ENCODE results near the gene ALDH3A2. TPM values are rescaled to one million over a fixed set of nuclear protein-coding genes. Genes with fewer than 3 reads are reported as not detected.

Gene ALDH3A2
- total and polyA plus RNA-seq, 8 donors, result 26.8 to 236 (median 106) TPM

DNA sequence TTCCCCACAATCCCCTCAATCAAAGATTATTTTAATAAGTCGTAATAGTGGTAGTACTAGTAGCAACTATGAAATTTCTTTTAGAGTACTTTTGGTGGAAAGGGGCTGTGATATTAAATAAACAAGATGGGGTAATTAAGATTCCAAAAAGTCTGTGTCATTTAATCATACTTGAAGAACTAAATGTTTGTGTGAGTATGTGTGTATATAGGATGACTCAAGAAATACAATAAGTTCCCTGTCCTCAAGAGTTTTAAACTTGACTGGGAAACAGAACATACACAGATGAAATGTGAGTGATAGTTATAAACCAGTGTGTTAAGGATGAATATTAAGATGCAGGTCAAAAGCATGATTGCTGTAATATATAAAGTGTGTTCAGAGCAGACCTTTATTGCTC is 2.3 kb downstream of the ALDH3A2 start:
- DNase-seq, result no peak
- H3K4me1 ChIP-seq, result peaks cover 49 to 64% (median 62%) of the 10 kb centered on the region in 4 donors
- TF ChIP-seq POLR2AphosphoS5 (IDR thresholded peaks at IDR 0.05) (no peak), EP300 (IDR thresholded peaks at IDR 0.05) (no peak), POLR2A (IDR thresholded peaks at IDR 0.05) (no peak)
- intact Hi-C loops (cut with DNase I; ENCODE audit: low total_unique reads), result loop anchor here (10.0 kb wide), 1 partner anchor 104 kb away; no protein-coding TSS in a partner anchor
- H3K4me3 ChIP-seq, result peak overlapping the region in 2 of 4 donors; percentile 75 to 79
- 62 to 77% (median 76%) methylated on average over 1 of the region's 1 CpG for WGBS, 5 donors
- H3K27ac ChIP-seq, result peak overlapping the region in 3 of 5 donors; percentile 39 to 91 (median 46)
- no peaks in the 10 kb centered on the region for H3K27me3 ChIP-seq
- no peaks in the 10 kb centered on the region for H3K9me3 ChIP-seq
- peaks cover 20 to 35% (median 29%) of the 10 kb centered on the region in 4 donors for H3K36me3 ChIP-seq

DNA sequence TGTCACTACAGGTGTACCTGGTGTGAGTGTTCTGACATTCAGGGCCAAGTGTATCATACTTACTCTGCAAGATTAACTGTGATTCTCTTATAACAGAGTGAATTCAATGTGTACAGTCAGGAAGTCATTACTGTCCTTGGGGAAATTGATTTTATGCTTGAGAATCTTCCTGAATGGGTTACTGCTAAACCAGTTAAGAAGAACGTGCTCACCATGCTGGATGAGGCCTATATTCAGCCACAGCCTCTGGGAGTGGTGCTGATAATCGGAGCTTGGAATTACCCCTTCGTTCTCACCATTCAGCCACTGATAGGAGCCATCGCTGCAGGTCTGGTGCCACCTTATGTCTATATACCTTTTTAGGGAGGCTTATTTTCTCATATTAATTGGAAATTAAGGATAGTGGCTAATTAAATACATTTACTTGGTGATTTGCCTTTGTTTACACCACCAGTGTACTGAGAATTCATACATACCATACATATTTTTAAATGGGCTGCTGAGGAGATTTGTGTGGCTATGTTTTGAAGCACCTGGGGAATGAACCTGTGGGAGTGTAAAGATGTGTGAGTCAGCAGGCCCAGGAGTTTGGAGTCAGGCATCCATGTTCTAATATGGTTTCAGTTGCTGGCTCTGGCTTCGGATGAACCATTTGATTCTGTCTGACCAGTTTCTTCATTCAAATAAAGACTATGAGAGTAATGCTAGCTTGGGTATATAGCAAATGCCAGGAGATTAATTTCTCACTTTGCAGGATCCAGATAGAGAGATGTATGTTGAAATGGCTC is 3.1 kb downstream of the ALDH3A2 start:
- WGBS, 5 donors, result 46 to 57% (median 54%) methylated on average over 5 of the region's 5 CpGs
- H3K4me3 ChIP-seq, result peak overlapping the region in 2 of 4 donors; percentile 16 to 75
- no peaks in the 10 kb centered on the region for H3K9me3 ChIP-seq
- intact Hi-C loops (cut with DNase I; ENCODE audit: low total_unique reads), result loop anchor here (10.0 kb wide), 1 partner anchor 103 kb away; no protein-coding TSS in a partner anchor
- TF ChIP-seq CTCF (IDR thresholded peaks at IDR 0.05), result no peak
- TF ChIP-seq POLR2A (IDR thresholded peaks at IDR 0.05), result no peak
- no peak for TF ChIP-seq POLR2AphosphoS5 (IDR thresholded peaks at IDR 0.05)
- TF ChIP-seq EP300 (IDR thresholded peaks at IDR 0.05), result no peak
- peaks cover 20 to 43% (median 37%) of the 10 kb centered on the region in 4 donors for H3K36me3 ChIP-seq
- peak overlapping the region in 3 of 5 donors; percentile 39 to 91 (median 46) for H3K27ac ChIP-seq
- no peaks in the 10 kb centered on the region for H3K27me3 ChIP-seq
- peak in 1 of 2 donors; percentile 35 for DNase-seq
- peaks cover 45 to 72% (median 65%) of the 10 kb centered on the region in 4 donors for H3K4me1 ChIP-seq

DNA sequence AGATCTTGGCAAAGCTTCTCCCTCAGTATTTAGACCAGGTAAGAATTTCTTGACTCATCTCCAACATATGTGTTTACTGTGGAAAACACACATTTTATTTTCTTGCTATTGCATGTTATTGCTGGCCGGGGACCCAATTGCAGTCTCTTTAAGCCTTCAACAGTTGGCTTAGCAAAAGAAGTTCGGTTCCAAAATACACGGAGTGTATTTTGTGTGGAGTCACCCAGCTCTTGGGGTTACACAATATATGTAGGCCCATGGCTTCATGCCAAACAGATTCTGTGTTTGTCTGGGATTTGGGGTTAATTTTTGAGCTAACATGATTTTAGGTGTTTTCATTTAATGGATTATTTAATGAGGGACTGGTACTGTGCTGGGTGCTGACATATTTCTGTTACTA is 4.0 kb downstream of the ALDH3A2 start:
- 25 to 53% (median 28%) methylated on average over 3 of the region's 3 CpGs for WGBS, 5 donors

DNA sequence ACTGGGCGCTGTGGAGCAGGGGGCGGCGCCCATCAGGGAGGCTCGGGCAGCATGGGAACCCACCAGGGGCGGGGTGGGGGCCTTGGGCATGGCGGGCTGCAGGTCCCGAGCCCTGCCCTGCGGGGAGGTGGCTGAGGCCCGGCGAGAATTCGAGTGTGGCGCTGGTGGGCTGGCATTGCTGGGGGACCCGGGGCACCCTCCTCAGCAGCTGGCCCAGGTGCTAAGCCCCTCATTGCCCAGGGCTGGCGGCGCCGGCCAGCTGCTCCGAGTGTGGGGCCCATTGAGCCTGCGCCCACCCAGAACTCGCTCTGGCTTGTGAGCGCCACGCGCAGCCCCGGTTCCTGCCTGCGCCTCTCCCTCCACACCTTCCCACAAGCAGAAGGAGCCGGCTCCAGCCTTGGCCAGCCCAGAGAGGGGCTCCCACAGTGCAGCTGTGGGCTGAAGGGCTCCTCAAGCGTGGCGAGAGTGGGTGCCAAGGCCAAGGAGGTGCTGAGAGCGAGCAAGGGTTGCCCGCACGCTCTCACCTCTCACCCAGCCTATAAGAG is 5.9 kb downstream of the ALDH3A2 start:
- 97 to 99% (median 99%) methylated on average over 13 to 30 of the region's 30 CpGs for WGBS, 5 donors
- no peak overlapping the region for H3K4me3 ChIP-seq
- H3K9me3 ChIP-seq, result no peaks in the 10 kb centered on the region
- TF ChIP-seq CTCF (IDR thresholded peaks at IDR 0.05) (no peak), EP300 (IDR thresholded peaks at IDR 0.05) (no peak), POLR2AphosphoS5 (IDR thresholded peaks at IDR 0.05) (no peak), POLR2A (IDR thresholded peaks at IDR 0.05) (no peak)
- intact Hi-C loops (cut with DNase I; ENCODE audit: low total_unique reads), result loop anchor here (10.0 kb wide), 1 partner anchor 100 kb away; no protein-coding TSS in a partner anchor
- peaks cover 25 to 66% (median 53%) of the 10 kb centered on the region in 4 donors for H3K36me3 ChIP-seq
- H3K4me1 ChIP-seq, result peaks cover 44 to 76% (median 68%) of the 10 kb centered on the region in 4 donors
- H3K27me3 ChIP-seq, result no peaks in the 10 kb centered on the region
- no peak for DNase-seq
- no peak overlapping the region for H3K27ac ChIP-seq

More for the DNA sequence above, 4.0 kb downstream of the ALDH3A2 start:
- intact Hi-C loops (cut with DNase I; ENCODE audit: low total_unique reads), result loop anchor here (10.0 kb wide), 1 partner anchor 102 kb away; no protein-coding TSS in a partner anchor
- H3K4me3 ChIP-seq, result peak overlapping the region in 1 of 4 donors; percentile 75
- no peaks in the 10 kb centered on the region for H3K27me3 ChIP-seq
- no peaks in the 10 kb centered on the region for H3K9me3 ChIP-seq
- peaks cover 20 to 50% (median 45%) of the 10 kb centered on the region in 4 donors for H3K36me3 ChIP-seq
- no peak for TF ChIP-seq POLR2AphosphoS5 (IDR thresholded peaks at IDR 0.05)
- TF ChIP-seq POLR2A (IDR thresholded peaks at IDR 0.05), result no peak
- TF ChIP-seq EP300 (IDR thresholded peaks at IDR 0.05), result no peak
- no peak for TF ChIP-seq CTCF (IDR thresholded peaks at IDR 0.05)
- DNase-seq, result peak in 1 of 2 donors; percentile 37
- peak overlapping the region in 2 of 5 donors; percentile 39 to 46 for H3K27ac ChIP-seq
- H3K4me1 ChIP-seq, result peaks cover 42 to 67% (median 65%) of the 10 kb centered on the region in 4 donors

Data from stomach (tissue), 9 donors.